ENCODE data around the gene ATG4B. TPM values are rescaled to one million over a fixed set of nuclear protein-coding genes. Genes with fewer than 3 reads are reported as not detected.

ATG4B gene
- total RNA-seq, 3 donors from 2014 or later = 87.9 to 154 (median 94.6) TPM

- Histone ChIP-seq H3K9me3 (no peaks in the 10 kb centered on the region), H3K4me3 (no peak overlapping the region), H3K4me1 (ENCODE audit: low read depth) (no peaks in the 10 kb centered on the region), H3K36me3 (ENCODE audit: low read depth) (peaks cover 3% of the 10 kb centered on the region)
- intact Hi-C loops (cut with DNase I, micrococcal nuclease) = no loop called here
- DNase-seq (no peak), ATAC-seq (no peak)
- no peak for TF ChIP-seq CTCF (IDR thresholded peaks at IDR 0.05)
These were observed 34.8 kb upstream of the ATG4B start for GRCh38 chr2:241602720-241603119.

- intact Hi-C loops (cut with DNase I, micrococcal nuclease) = no loop called here
- DNase-seq = no peak
- H3K4me1 ChIP-seq (ENCODE audit: low read depth) = no peaks in the 10 kb centered on the region
- ATAC-seq = no peak
- H3K4me3 ChIP-seq = no peak overlapping the region
- H3K9me3 ChIP-seq = no peaks in the 10 kb centered on the region
- TF ChIP-seq CTCF (IDR thresholded peaks at IDR 0.05) = no peak
- peaks cover 3% of the 10 kb centered on the region for H3K36me3 ChIP-seq (ENCODE audit: low read depth)
These were observed 33.8 kb upstream of the ATG4B start for GRCh38 chr2:241603686-241604085.

GRCh38 chr2:241606186-241606585, 31.3 kb upstream of the ATG4B start:
- no peaks in the 10 kb centered on the region for H3K9me3 ChIP-seq
- peaks cover 11% of the 10 kb centered on the region for H3K4me1 ChIP-seq (ENCODE audit: low read depth)
- no peak overlapping the region for H3K4me3 ChIP-seq
- intact Hi-C loops (cut with DNase I, micrococcal nuclease) = no loop called here
- ATAC-seq (no peak), DNase-seq (no peak)
- no peak for TF ChIP-seq CTCF (IDR thresholded peaks at IDR 0.05)
- peaks cover 3% of the 10 kb centered on the region for H3K36me3 ChIP-seq (ENCODE audit: low read depth)

- peaks cover 3% of the 10 kb centered on the region for H3K36me3 ChIP-seq (ENCODE audit: low read depth)
- intact Hi-C loops (cut with DNase I, micrococcal nuclease) = no loop called here
- TF ChIP-seq CTCF (IDR thresholded peaks at IDR 0.05) = no peak
- ATAC-seq (no peak), DNase-seq (no peak)
- no peak overlapping the region for H3K4me3 ChIP-seq
- H3K4me1 ChIP-seq (ENCODE audit: low read depth) = peaks cover 13% of the 10 kb centered on the region
- H3K9me3 ChIP-seq = no peaks in the 10 kb centered on the region
These were observed 30.2 kb upstream of the ATG4B start for GRCh38 chr2:241607162-241607885.

GRCh38 chr2:241608881-241609280, 28.6 kb upstream of the ATG4B start:
- peaks cover 3% of the 10 kb centered on the region for H3K36me3 ChIP-seq (ENCODE audit: low read depth)
- intact Hi-C loops (cut with DNase I, micrococcal nuclease) = no loop called here
- no peak for ATAC-seq
- DNase-seq = no peak
- no peak for TF ChIP-seq CTCF (IDR thresholded peaks at IDR 0.05)
- no peak overlapping the region for H3K4me3 ChIP-seq
- peaks cover 13% of the 10 kb centered on the region for H3K4me1 ChIP-seq (ENCODE audit: low read depth)
- H3K9me3 ChIP-seq = no peaks in the 10 kb centered on the region
